T-helper 17 cell (primary cell): Measurements from ENCODE around the gene TTC13. TPM values are rescaled to one million over a fixed set of nuclear protein-coding genes. Genes with fewer than 3 reads are reported as not detected.

Experiments
- ATAC-seq: fragments of 150-1000 bp; cut with Tn5 transposase; 2 replicates; pipeline ENCODE4 v1.10.0; 2021; ENCODE audit warnings: mild to moderate bottlenecking, moderate library complexity
- DNase-seq, 3 donors: peaks; one replicate each; pipeline versions ENCODE4 v3.0.0 to v3.0.0-alpha.2; 2020 to 2021
- H3K9me3 ChIP-seq: one replicate; pipeline ENCODE4 v1.7.0; 2013; ENCODE audit warnings: low read length, mild to moderate bottlenecking; ENCODE audit not compliant: control insufficient read depth, poor library complexity, severe bottlenecking
- H3K27ac Mint-ChIP-seq: one replicate; pipeline ENCODE4 v1.8.0; 2022; ENCODE audit warnings: mild to moderate bottlenecking, moderate library complexity, mixed read lengths
- H3K27me3 Mint-ChIP-seq: one replicate; pipeline ENCODE4 v1.8.0; 2022; ENCODE audit warnings: mixed read lengths
- H3K36me3 Mint-ChIP-seq: one replicate; pipeline ENCODE4 v1.8.0; 2022; ENCODE audit warnings: low read depth, mixed read lengths
- H3K4me1 Mint-ChIP-seq: one replicate; pipeline ENCODE4 v1.8.0; 2022; ENCODE audit warnings: mild to moderate bottlenecking, mixed read lengths
- H3K4me3 Mint-ChIP-seq: one replicate; pipeline ENCODE4 v1.8.0; 2022; ENCODE audit warnings: mild to moderate bottlenecking, moderate library complexity, mixed read lengths
- total RNA-seq, 4 donors: library from RNA in 2 of 4; stranded (reverse) in 2 of 4; gene quantifications; one replicate each; pipeline ENCODE4 v1.2.3 and lab custom pipeline; 2022 to 2026

The TTC13 gene
- total RNA-seq, 2 donors from 2014 or later: 27.4 to 34.7 TPM

DNA sequence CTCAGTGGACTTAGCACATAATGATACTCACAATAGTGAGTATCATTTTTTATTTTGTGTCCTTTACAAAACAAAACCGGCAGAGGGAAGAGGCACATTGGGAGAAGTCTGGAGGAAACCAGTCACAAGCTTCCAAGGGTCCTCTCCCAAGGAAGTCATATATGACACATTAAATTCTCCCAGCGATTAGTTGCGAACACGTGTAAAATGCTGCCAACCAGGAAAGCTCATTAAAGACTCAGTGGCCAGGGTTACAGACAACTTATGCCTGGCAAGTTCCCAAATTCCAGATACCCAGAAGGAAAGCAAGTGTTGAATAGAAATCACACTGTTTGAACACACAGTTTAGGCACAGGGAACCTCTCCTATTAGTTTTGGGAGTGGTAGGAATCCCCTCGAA lies 52.5 kb downstream of the TTC13 start:
- no peak for ATAC-seq
- H3K27ac Mint-ChIP-seq: no peak overlapping the region
- no peaks in the 10 kb centered on the region for H3K4me1 Mint-ChIP-seq
- H3K27me3 Mint-ChIP-seq: no peaks in the 10 kb centered on the region
- no peak for DNase-seq
- H3K36me3 Mint-ChIP-seq: peaks cover 14% of the 10 kb centered on the region
- H3K9me3 ChIP-seq: no peaks in the 10 kb centered on the region
- H3K4me3 Mint-ChIP-seq: no peak overlapping the region

DNA sequence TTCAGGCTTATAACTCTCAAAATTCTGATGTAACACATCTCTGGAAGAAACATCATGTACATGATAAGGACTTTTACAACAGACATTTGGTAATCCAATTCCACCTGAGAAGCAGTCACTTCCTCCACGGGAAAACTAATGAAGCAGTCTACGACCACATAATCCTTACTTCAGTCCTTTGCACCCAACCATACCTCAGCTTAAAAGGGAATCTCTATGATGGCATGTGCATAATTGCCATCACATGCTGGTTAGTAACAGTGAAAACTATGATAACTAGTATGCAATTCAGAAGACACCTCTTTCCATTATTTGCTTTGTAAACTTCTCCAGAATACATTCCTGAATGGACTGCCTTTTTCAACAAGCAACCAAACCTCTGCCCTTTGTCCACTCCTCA lies 53.1 kb downstream of the TTC13 start:
- no peaks in the 10 kb centered on the region for H3K9me3 ChIP-seq
- Mint-ChIP-seq H3K4me3 (no peak overlapping the region), H3K4me1 (no peaks in the 10 kb centered on the region), H3K27ac (no peak overlapping the region), H3K27me3 (no peaks in the 10 kb centered on the region), H3K36me3 (peaks cover 14% of the 10 kb centered on the region)
- DNase-seq (no peak), ATAC-seq (no peak)

DNA sequence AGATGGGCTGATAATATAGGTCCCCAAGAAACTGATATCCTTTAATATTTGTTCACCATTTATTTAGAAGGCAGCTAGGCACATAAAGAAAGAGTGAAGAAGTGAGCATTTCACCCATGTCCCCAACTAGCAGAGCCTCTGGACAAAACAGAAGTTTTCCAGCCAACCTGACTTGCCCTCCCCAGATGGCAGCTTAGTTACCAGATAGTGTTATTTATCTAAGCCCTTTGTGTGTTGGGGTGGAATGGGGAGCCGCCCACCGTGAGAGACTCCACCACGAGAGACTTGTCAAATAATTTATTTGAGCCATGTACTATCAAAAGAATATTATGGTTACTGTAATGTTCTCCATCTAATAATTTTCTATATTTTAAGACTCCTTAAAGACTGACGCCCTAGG lies 55.5 kb downstream of the TTC13 start:
- no peak for DNase-seq
- ATAC-seq: no peak
- Mint-ChIP-seq H3K27me3 (no peaks in the 10 kb centered on the region), H3K4me3 (no peak overlapping the region), H3K36me3 (peaks cover 11% of the 10 kb centered on the region), H3K27ac (peak overlapping the region; percentile 41), H3K4me1 (no peaks in the 10 kb centered on the region)
- H3K9me3 ChIP-seq: no peaks in the 10 kb centered on the region

DNA sequence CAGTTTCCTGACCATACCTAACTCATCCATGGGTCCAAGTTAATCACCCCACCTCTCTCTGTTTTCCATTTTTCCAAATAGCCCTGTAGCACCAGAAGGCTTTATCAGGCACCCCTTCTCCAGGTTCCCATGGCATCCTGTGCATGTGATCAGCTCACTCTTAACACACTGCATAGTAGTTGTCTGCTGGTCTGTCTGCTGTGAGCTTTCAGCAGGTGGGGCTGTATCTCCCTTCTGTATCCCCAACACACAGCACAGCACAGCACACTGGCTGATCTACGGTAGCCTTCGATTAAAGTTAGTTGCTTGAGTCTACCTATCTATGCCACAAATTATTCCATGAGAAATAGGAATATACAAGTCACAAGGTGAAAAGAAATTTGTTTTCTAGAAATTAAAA lies 56.0 kb downstream of the TTC13 start:
- Mint-ChIP-seq H3K27ac (peak overlapping the region; percentile 86), H3K36me3 (peaks cover 11% of the 10 kb centered on the region), H3K4me3 (no peak overlapping the region), H3K27me3 (no peaks in the 10 kb centered on the region), H3K4me1 (no peaks in the 10 kb centered on the region)
- no peak for ATAC-seq
- no peaks in the 10 kb centered on the region for H3K9me3 ChIP-seq
- DNase-seq: no peak

DNA sequence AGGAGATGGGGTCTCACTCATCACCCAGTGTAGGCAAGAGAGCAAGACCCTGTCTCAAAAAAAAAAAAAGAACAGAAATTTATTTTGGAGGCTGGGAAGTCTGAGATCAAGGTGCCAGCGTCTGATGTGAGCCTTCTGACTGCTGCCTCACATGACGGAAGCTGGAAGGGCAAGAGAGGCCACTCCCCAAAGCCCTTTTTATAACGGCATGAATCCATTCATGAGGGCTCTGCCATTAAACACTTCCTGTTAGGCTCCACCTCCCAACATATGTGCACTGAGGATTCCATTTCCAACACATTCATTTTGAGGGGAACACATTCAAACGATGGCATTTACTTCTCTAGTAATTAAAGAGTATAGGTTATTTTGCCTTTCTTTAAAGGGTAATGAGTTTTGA lies 59.5 kb downstream of the TTC13 start:
- peaks cover 9% of the 10 kb centered on the region for H3K36me3 Mint-ChIP-seq
- ATAC-seq: no peak

DNA sequence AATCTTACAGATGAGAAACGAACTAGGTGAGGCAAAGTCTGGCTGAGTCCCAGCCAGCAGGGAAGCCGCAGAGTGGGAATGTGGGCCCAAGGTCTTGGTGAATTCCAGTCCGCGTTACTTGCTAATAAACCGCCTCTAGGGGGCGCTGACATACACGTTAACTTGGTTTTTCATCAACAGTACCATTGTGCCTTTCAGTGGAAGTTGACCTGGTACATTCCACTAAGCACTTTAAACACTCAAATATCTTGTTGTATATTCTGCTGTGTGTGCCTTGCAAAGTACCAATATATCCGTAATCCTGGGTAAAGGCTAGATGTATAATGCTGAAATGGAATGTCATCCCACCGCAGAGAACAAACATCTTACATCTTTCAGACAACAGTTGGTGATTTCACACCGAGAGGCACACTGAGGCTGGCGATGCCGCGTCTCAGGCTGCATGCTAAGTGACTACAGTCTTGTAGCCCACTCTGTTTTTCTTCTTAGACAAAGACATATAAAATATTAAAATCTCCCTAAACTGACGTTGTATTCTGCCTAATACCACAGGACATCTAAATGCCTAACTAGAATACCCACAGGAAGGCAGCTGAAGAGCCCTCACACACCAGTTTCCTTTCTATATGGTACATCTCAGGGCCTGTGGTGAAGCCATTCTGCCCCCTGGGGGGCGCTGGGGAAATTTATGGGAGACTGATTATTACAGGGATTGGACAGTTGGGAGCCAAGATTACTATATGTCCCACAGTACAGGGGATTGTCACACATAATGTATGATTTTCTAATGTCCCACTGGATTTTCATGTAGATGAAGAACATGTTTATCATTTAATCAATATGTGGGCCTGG lies 61.2 kb downstream of the TTC13 start:
- peak; percentile 45 to 61 (median 49) for DNase-seq
- no peaks in the 10 kb centered on the region for H3K9me3 ChIP-seq
- peak overlapping the region; percentile 66 for H3K27ac Mint-ChIP-seq
- H3K4me1 Mint-ChIP-seq: no peaks in the 10 kb centered on the region
- H3K27me3 Mint-ChIP-seq: no peaks in the 10 kb centered on the region
- ATAC-seq: peak; percentile 72
- no peak overlapping the region for H3K4me3 Mint-ChIP-seq
- peaks cover 14% of the 10 kb centered on the region for H3K36me3 Mint-ChIP-seq

More for the DNA sequence above, 59.5 kb downstream of the TTC13 start:
- H3K9me3 ChIP-seq: no peaks in the 10 kb centered on the region
- Mint-ChIP-seq H3K27me3 (no peaks in the 10 kb centered on the region), H3K27ac (no peak overlapping the region), H3K4me3 (no peak overlapping the region), H3K4me1 (no peaks in the 10 kb centered on the region)
- DNase-seq: no peak

DNA sequence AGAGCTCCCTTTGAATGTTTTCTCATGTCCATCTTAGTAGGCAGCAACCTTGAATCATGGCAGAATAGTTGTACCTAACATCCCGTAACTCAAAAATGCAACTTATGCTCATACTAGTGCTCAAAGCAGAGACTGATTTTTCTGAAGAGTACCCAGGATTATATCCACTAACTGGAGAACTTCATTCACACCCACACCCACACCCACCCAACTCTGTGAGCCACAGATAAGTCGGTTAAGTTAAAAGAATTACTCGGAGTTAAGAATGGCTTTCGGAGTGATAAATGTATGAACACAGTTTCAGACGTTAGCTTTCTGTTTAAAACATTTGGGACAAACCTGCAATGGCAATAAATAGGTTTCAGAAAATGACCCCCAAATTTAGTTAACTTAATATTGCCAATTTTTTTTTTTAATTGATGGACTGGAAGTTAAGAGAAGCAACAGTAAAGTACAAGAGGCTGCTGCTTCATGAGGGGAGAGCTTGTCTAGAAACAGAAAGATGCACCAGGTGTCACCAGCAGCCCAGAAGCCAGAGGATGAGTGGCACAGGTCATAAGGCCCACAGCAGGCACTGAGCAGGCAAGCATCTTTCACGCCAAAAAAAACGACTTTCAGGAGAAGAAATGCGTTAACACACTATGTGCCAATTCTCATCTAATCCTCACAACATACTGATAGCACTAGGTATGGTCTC lies 61.9 kb downstream of the TTC13 start:
- Mint-ChIP-seq H3K4me3 (no peak overlapping the region), H3K4me1 (no peaks in the 10 kb centered on the region), H3K36me3 (peaks cover 7% of the 10 kb centered on the region), H3K27ac (peak overlapping the region; percentile 66), H3K27me3 (no peaks in the 10 kb centered on the region)
- DNase-seq (no peak), ATAC-seq (no peak)
- H3K9me3 ChIP-seq: no peaks in the 10 kb centered on the region

DNA sequence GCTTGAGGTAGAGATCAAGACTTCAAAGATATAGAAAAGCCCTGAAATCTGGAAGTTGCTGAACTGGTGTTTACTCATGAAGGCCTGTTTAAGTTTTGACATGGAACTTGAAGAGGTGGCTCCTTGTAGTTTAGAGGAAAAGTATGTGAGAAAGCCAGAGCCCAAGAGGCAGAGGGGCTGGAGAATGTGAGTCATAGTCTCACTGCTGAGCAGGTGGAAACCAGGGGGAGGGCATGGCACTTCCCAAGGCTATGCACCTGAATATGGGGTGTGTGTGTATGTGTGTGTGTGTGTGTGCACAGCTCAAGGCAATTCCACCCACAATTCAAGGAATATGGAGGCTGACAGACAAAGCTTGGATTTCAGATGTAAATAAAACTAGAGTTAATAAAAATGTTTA lies 63.6 kb downstream of the TTC13 start:
- no peak for ATAC-seq
- Mint-ChIP-seq H3K36me3 (peaks cover 9% of the 10 kb centered on the region), H3K27ac (no peak overlapping the region)

DNA sequence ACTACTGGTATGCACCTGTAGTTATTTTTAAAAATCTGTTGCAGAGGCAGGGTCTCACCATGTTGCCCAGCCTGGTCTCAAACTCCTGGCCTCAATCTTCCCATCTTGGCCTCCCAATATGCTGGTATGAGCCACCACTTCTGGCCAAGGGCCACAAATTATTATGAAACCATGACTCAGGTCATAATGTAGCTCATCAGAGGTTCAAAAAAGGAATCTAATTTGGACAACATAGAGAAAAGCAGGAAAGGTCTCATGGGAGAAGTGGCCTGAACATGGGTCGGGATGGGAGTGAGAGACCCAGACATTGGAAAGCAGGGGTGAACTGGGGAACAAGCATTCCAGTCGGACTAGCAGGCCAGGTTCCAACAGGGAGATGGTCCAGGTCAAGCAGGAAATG lies 65.2 kb downstream of the TTC13 start:
- ATAC-seq: no peak
- Mint-ChIP-seq H3K4me1 (peaks cover 4% of the 10 kb centered on the region), H3K4me3 (no peak overlapping the region), H3K27me3 (no peaks in the 10 kb centered on the region), H3K27ac (no peak overlapping the region), H3K36me3 (peaks cover 10% of the 10 kb centered on the region)
- no peak for DNase-seq
- no peaks in the 10 kb centered on the region for H3K9me3 ChIP-seq

More for the DNA sequence above, 63.6 kb downstream of the TTC13 start:
- DNase-seq: no peak
- Mint-ChIP-seq H3K4me1 (peaks cover 2% of the 10 kb centered on the region), H3K4me3 (no peak overlapping the region), H3K27me3 (no peaks in the 10 kb centered on the region)
- no peaks in the 10 kb centered on the region for H3K9me3 ChIP-seq

DNA sequence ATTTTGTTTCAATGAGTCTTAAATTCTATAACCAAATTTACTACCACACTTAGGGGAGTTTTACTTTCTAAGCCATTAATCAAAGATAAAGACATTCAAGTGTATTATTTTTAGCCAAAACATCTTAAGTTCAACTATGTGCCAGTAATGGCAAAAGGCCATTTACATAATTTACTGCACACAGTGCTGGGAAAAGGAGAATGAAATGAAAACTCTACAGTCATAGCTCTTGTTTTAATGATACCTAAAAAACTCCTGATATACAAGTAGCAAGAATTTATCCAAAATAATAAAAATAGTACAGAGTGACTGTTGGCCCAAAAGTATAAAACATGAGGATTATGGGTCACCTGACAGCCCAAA lies 67.9 kb downstream of the TTC13 start:
- peak overlapping the region; percentile 69 for H3K27ac Mint-ChIP-seq

DNA sequence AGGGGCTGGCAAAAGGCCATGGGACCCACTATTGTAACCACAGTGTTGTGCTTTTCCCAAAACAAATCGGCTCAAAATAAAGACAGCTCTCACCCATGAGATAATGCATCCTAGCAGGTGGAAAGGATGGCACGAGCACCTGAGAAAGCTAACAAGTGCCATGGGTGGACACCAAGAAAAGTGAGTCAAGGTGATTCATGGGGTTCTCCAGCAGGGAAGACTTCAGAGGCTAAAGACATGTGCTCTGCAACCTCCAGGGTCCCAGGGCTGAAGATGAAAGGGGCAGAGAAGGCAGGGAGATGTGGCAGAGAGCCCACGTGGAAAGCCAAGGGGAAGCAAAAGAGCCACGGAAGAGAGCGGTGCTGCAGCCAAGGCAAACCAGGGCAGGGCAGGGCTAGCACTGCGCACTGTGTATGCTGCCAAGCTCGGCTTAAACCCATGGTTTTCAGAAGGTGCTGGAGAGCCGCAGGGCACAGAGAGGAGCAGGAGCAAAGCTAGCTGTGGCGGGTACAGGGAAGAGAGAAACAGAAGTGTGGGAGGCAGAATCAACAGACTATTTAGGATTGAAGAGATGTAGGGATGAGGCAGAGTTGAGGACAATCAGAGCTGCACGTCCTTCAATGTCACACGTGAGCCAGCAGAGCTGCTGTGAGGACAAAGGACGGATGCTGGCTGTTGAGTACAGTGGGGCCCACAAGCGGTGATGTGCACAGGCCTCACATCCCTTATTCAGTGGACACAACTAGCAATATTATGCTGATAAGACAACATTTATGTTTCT lies 68.5 kb downstream of the TTC13 start:
- Mint-ChIP-seq H3K4me1 (peaks cover 4% of the 10 kb centered on the region), H3K27me3 (no peaks in the 10 kb centered on the region), H3K36me3 (peaks cover 14% of the 10 kb centered on the region), H3K27ac (peak overlapping the region; percentile 69), H3K4me3 (no peak overlapping the region)
- no peak for ATAC-seq
- no peaks in the 10 kb centered on the region for H3K9me3 ChIP-seq
- no peak for DNase-seq

More for the DNA sequence above, 67.9 kb downstream of the TTC13 start:
- H3K9me3 ChIP-seq: no peaks in the 10 kb centered on the region
- Mint-ChIP-seq H3K36me3 (peaks cover 12% of the 10 kb centered on the region), H3K4me3 (no peak overlapping the region), H3K27me3 (no peaks in the 10 kb centered on the region), H3K4me1 (peaks cover 4% of the 10 kb centered on the region)
- ATAC-seq (no peak), DNase-seq (no peak)

DNA sequence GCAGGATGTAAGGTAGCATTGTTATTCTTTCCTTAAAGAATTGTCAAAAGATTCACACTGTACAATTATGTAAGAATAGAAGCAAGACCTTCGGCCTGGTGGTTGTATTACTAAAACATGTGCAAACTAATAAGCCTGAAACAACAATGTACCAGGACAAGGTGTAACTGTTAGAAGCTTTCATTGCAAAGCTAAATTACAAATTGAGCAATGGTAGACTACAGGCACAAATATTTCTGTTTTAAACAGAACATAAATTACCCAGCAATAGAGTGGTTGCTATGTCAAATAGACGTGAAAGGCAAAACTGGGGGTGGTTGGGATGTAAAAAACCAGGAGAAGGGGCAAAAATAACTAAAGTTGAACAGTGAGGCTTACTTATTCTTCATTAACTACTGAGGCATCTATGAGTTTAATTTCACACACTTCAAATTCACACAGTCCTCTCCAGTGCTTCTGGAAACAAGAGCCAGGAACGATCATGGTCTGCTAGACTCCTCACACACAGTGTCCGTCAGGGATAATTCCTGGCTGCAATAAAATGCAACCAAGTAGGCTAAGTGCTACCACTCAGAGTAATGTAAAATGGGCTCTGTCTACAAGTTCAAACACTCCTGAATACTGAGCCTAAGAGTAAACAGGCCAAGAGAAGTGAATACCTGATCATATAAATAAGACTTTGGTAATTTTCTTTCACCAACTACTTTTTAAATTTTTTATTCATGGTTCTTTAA lies 71.0 kb downstream of the TTC13 start:
- Mint-ChIP-seq H3K4me3 (no peak overlapping the region), H3K27ac (no peak overlapping the region), H3K27me3 (no peaks in the 10 kb centered on the region), H3K4me1 (peaks cover 7% of the 10 kb centered on the region), H3K36me3 (peaks cover 12% of the 10 kb centered on the region)
- no peak for DNase-seq
- H3K9me3 ChIP-seq: no peaks in the 10 kb centered on the region
- ATAC-seq: no peak

DNA sequence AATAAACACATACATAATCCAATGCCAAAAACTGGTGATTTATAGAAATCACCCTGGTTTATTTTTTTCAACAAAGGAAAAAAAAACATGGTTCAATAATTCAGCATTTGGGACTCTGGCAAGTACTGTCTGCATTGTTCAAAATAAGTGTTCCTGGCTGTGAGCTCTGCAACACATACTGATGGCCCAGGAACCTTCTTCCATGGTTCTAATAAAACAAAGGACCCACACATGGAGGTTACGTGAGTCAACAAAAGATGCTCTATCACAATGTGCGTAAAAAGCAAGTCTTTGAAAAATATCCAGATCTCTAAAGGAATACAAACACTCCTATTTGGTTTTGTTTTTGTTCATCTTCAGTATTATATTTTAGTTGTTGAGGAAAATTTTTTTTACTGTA lies 72.4 kb downstream of the TTC13 start:
- Mint-ChIP-seq H3K27ac (no peak overlapping the region), H3K27me3 (no peaks in the 10 kb centered on the region), H3K4me1 (peaks cover 7% of the 10 kb centered on the region), H3K4me3 (no peak overlapping the region), H3K36me3 (peaks cover 13% of the 10 kb centered on the region)
- ATAC-seq: no peak
- no peak for DNase-seq
- H3K9me3 ChIP-seq: no peaks in the 10 kb centered on the region
